Sigmoid colon (tissue), 7 donors: Measurements from ENCODE around the gene RASL11B. TPM values are rescaled to one million over a fixed set of nuclear protein-coding genes. Genes with fewer than 3 reads are reported as not detected.

Experiments used
- DNase-seq: peaks from one replicate; pipeline ENCODE4 v3.0.0-alpha.2; 2019
- H3K27ac ChIP-seq, 4 donors: fragments of 200-600 bp; sonication (generic); one replicate each; pipeline ENCODE4 v1.5.1; 2016 to 2019; ENCODE audit warnings: mild to moderate bottlenecking in 1 of 4
- H3K27me3 ChIP-seq, 3 donors: fragments of 200-600 bp; sonication (generic); one replicate each; pipeline ENCODE4 v1.5.1; 2019; ENCODE audit warnings: mild to moderate bottlenecking in 1 of 3
- H3K36me3 ChIP-seq, 4 donors: fragments of 200-600 bp; sonication (generic); one replicate each; pipeline ENCODE4 v1.5.1; 2016 to 2019
- H3K4me1 ChIP-seq, 4 donors: fragments of 200-600 bp; sonication (generic); one replicate each; pipeline ENCODE4 v1.5.1; 2017 to 2019
- H3K4me3 ChIP-seq, 4 donors: fragments of 200-600 bp; sonication (generic); one replicate each; pipeline ENCODE4 v1.5.1; 2017 to 2019; ENCODE audit warnings: mild to moderate bottlenecking in 2 of 4, moderate library complexity in 1 of 4
- H3K9me3 ChIP-seq, 4 donors: fragments of 200-600 bp in 3 of 4; sonication (generic) in 3 of 4; one replicate each; pipeline versions ENCODE4 v1.5.1 to v1.6.1; 2013 to 2019
- EP300 ChIP-seq, 4 donors: sonication (generic); formaldehyde crosslinking; IDR thresholded peaks; one replicate each; pipeline ENCODE4 v1.6.1; 2017; ENCODE audit warnings: antibody characterized with exemption in 4 of 4
- POLR2A ChIP-seq, 2 donors: fragments of 450-650 bp; IDR thresholded peaks; one replicate each; pipeline ENCODE4 v1.6.1; 2016; ENCODE audit warnings: antibody characterized with exemption in 2 of 2, mild to moderate bottlenecking in 2 of 2, moderate library complexity in 2 of 2
- POLR2AphosphoS5 ChIP-seq, 4 donors: sonication (generic); formaldehyde crosslinking; IDR thresholded peaks; one replicate each; pipeline ENCODE4 v1.6.1; 2017; ENCODE audit warnings: antibody characterized with exemption in 4 of 4
- WGBS, 2 donors: extraction: QIAGEN DNeasy Blood & Tissue Kit; methylation state at CpG; one replicate each; pipeline ENCODE4 v1.1.7; 2013; 5-methylcytosine and 5-hydroxymethylcytosine counted together
- intact Hi-C: fragments of 100-400 bp; cut with DNase I; formaldehyde crosslinking; loops from one replicate; pipeline ENCODE4 v1.15.1; 2023
- polyA plus RNA-seq, 3 donors: library from polyadenylated mRNA; stranded (reverse); fragments of 200-250 nt; gene quantifications; one replicate each; pipeline ENCODE4 v1.2.3, GENCODE V29; 2013
- total RNA-seq, 4 donors: library from RNA; depleted of rRNA; stranded (reverse); fragments of >200 nt; gene quantifications; one replicate each; pipeline ENCODE4 v1.1.0, GENCODE V29; 2016
- TF ChIP-seq, protein P1 (sequence below), 4 experiments: fragments of 450-650 bp in 3 of 4; fragments of 200-600 bp in 1 of 4; IDR thresholded peaks; one replicate each; pipeline ENCODE4 v1.5.1; 2016 to 2019; ENCODE audit warnings: antibody characterized with exemption in 4 of 4, mild to moderate bottlenecking in 3 of 4, moderate library complexity in 2 of 4
- donor health status: healthy with polysubstance abuse.
- donor health status: Bipolar disorder and iron deficiency.
- donor health status: healthy.

Gene RASL11B
- total and polyA plus RNA-seq, 7 donors, result 0.36 to 2.2 (median 0.66) TPM; not detected in 2

DNA sequence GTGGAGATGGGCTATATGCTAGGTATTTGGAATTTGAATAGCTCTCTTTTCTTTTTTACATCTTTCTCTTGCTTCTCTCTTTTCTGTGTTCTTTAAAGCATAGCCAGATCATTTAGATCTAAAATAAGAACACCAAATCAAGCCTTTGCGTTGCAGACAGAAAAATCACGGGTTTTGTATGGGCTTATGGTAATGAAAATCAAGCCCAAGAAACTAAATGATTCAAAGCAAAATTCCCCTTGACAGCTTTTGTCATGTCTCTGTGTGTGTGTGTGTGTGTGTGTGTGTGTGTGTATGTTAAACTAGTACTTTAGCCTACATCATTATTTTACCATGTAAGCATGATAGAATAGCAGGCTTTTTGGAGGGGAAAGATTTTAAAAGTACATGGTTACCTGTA, 1.8 kb upstream of the RASL11B start:
- peaks cover 0 to 3% (median 0%) of the 10 kb centered on the region in 4 donors for H3K9me3 ChIP-seq
- DNase-seq, result no peak
- H3K27me3 ChIP-seq, result peaks cover 0 to 11% (median 6%) of the 10 kb centered on the region in 3 donors
- H3K4me3 ChIP-seq, result no peak overlapping the region
- TF ChIP-seq POLR2AphosphoS5 (IDR thresholded peaks at IDR 0.05) (no peak), EP300 (IDR thresholded peaks at IDR 0.05) (no peak), POLR2A (IDR thresholded peaks at IDR 0.05) (no peak)
- TF ChIP-seq, protein P1, sequence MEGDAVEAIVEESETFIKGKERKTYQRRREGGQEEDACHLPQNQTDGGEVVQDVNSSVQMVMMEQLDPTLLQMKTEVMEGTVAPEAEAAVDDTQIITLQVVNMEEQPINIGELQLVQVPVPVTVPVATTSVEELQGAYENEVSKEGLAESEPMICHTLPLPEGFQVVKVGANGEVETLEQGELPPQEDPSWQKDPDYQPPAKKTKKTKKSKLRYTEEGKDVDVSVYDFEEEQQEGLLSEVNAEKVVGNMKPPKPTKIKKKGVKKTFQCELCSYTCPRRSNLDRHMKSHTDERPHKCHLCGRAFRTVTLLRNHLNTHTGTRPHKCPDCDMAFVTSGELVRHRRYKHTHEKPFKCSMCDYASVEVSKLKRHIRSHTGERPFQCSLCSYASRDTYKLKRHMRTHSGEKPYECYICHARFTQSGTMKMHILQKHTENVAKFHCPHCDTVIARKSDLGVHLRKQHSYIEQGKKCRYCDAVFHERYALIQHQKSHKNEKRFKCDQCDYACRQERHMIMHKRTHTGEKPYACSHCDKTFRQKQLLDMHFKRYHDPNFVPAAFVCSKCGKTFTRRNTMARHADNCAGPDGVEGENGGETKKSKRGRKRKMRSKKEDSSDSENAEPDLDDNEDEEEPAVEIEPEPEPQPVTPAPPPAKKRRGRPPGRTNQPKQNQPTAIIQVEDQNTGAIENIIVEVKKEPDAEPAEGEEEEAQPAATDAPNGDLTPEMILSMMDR (IDR thresholded peaks at IDR 0.05), result no peak
- 90% methylated on average over 2 of the region's 2 CpGs for WGBS, 2 donors
- H3K4me1 ChIP-seq, result peaks cover 0 to 27% (median 22%) of the 10 kb centered on the region in 4 donors
- intact Hi-C loops, result loop anchor here (5.0 to 10.0 kb wide), 4 partner anchors 122 to 316 kb away; partner anchors contain the start of gene USP46
- no peaks in the 10 kb centered on the region for H3K36me3 ChIP-seq
- H3K27ac ChIP-seq, result no peak overlapping the region

- H3K4me3 ChIP-seq, result peak overlapping the region; percentile 44 to 75 (median 65)
- no peak for DNase-seq
- H3K4me1 ChIP-seq, result peaks cover 0 to 27% (median 22%) of the 10 kb centered on the region in 4 donors
- peak overlapping the region; percentile 45 to 69 (median 58) for H3K27ac ChIP-seq
- TF ChIP-seq, protein P1 (IDR thresholded peaks at IDR 0.05), result no peak
- TF ChIP-seq EP300 (IDR thresholded peaks at IDR 0.05) (no peak), POLR2A (IDR thresholded peaks at IDR 0.05) (no peak), POLR2AphosphoS5 (IDR thresholded peaks at IDR 0.05) (no peak)
- peaks cover 0 to 11% (median 6%) of the 10 kb centered on the region in 3 donors for H3K27me3 ChIP-seq
- intact Hi-C loops, result loop anchor here (5.0 to 10.0 kb wide), 4 partner anchors 121 to 316 kb away; partner anchors contain the start of gene USP46
- H3K36me3 ChIP-seq, result no peaks in the 10 kb centered on the region
- H3K9me3 ChIP-seq, result peaks cover 0 to 3% (median 0%) of the 10 kb centered on the region in 4 donors
- WGBS, 2 donors, result 51 to 54% methylated on average over 26 of the region's 26 CpGs
Observed at GRCh38 chr4:52861171-52861823, 820 bp upstream of the RASL11B start.

- 24 to 56% methylated on average over 23 of the region's 23 CpGs for WGBS, 2 donors
- no peak for DNase-seq
- Histone ChIP-seq H3K9me3 (no peaks in the 10 kb centered on the region), H3K4me3 (peak overlapping the region; percentile 44 to 75 (median 65)), H3K4me1 (peaks cover 0 to 27% (median 22%) of the 10 kb centered on the region in 4 donors), H3K27ac (peak overlapping the region in 2 of 4 donors; percentile 53 to 69), H3K27me3 (peaks cover 0 to 11% (median 6%) of the 10 kb centered on the region in 3 donors), H3K36me3 (no peaks in the 10 kb centered on the region)
- intact Hi-C loops, result loop anchor here (5.0 to 10.0 kb wide), 4 partner anchors 120 to 318 kb away; partner anchors contain the start of gene USP46
- TF ChIP-seq POLR2A (IDR thresholded peaks at IDR 0.05) (no peak), POLR2AphosphoS5 (IDR thresholded peaks at IDR 0.05) (no peak), EP300 (IDR thresholded peaks at IDR 0.05) (no peak)
- TF ChIP-seq, protein P1 (IDR thresholded peaks at IDR 0.05), result no peak
Observed at GRCh38 chr4:52862639-52863161, 583 bp downstream of the RASL11B start.

GRCh38 chr4:52863324-52863723, 1.2 kb downstream of the RASL11B start:
- WGBS, 2 donors, result 85 to 88% methylated on average over 6 of the region's 6 CpGs
- intact Hi-C loops, result loop anchor here (5.0 to 10.0 kb wide), 4 partner anchors 119 to 319 kb away; partner anchors contain the start of gene USP46

More at GRCh38 chr4:52863324-52863723, 1.2 kb downstream of the RASL11B start:
- no peak for DNase-seq
- Histone ChIP-seq H3K27ac (no peak overlapping the region), H3K27me3 (peaks cover 0 to 11% (median 6%) of the 10 kb centered on the region in 3 donors), H3K36me3 (no peaks in the 10 kb centered on the region), H3K4me1 (peaks cover 0 to 28% (median 25%) of the 10 kb centered on the region in 4 donors), H3K9me3 (no peaks in the 10 kb centered on the region), H3K4me3 (peak overlapping the region in 1 of 4 donors; percentile 74)
- TF ChIP-seq EP300 (IDR thresholded peaks at IDR 0.05) (no peak), POLR2A (IDR thresholded peaks at IDR 0.05) (no peak), POLR2AphosphoS5 (IDR thresholded peaks at IDR 0.05) (no peak)
- TF ChIP-seq, protein P1 (IDR thresholded peaks at IDR 0.05), result no peak
